NCI-H226 (cell line): ENCODE measurements around the gene PTGES3.

ENCODE experiments used
- DNase-seq: peaks from one replicate; pipeline ENCODE4 v3.0.0-alpha.2; 2015

Gene PTGES3

GRCh38 chr12:56645717-56646446 is 42.2 kb downstream of the PTGES3 start, which contains the start of gene ATP5F1B:
Gene ATP5F1B (minus strand): TSS chr12:56645984. CDS start chr12:56645963, 21 bp downstream.
- DNase-seq, result peak; percentile 100

DNA sequence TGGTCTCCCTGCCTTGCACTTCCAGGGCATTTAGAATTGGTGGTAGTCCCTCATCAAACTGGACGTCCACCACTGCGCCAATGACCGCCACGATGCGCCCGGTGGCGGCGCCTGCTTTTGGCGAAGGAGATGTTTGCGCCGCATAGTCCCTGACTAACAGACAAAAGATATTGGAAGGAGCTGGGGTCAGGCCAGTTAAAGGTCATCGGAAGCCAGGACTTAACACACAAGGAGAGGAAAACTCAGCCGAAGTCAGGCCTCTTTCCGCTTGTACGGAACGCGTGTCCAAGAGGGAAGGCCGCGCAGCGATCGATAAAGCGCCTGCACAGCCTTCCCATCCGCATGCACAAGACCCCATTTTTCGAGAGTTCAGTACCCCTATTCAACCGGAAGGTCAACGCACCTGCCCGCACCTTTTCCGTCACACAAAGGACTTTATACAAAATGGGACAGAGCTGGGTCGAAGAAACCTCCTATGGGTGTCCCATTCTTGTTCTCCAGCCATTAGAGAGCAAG is 42.8 kb downstream of the PTGES3 start:
- DNase-seq, result no peak

- DNase-seq, result no peak
Measured at GRCh38 chr12:56644654-56645053, 43.4 kb downstream of the PTGES3 start.

DNA sequence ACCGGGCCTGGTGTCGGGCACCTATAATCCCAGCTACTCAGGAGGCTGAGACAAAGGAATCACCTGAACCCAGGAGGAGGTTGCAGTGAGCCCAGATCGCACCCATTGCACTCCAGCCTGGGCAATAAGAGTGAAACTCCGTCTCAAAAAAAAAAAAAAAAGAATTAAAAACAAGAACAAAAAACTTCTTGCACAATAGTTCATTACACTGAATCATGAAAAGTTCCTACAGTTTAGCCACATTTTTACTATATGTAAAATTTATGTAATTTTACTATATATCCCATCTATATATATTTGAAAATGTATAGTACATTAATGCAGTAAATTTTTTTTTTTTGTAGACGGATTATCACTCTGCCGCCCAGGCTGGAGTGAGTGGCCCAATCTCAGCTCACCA is 46.9 kb downstream of the PTGES3 start:
- no peak for DNase-seq

DNA sequence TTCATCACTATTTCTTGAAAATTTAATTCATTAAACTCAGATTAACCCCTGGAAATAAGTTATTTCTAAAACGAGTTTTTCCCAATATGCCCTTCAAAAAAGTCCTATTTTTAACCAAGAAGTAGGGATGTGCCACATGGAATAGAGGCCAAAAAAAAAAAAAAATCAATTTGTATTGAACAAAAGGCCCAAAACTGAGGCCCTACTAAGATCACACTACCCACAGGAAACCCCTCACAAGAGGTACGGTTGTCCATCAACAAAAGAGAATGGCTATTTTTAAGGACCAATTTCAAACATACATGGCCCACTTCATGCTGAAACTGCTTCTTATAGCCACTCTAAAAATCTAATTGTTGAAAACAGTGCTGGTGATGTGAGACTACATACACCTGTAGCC is 50.5 kb downstream of the PTGES3 start:
- DNase-seq, result no peak

DNA sequence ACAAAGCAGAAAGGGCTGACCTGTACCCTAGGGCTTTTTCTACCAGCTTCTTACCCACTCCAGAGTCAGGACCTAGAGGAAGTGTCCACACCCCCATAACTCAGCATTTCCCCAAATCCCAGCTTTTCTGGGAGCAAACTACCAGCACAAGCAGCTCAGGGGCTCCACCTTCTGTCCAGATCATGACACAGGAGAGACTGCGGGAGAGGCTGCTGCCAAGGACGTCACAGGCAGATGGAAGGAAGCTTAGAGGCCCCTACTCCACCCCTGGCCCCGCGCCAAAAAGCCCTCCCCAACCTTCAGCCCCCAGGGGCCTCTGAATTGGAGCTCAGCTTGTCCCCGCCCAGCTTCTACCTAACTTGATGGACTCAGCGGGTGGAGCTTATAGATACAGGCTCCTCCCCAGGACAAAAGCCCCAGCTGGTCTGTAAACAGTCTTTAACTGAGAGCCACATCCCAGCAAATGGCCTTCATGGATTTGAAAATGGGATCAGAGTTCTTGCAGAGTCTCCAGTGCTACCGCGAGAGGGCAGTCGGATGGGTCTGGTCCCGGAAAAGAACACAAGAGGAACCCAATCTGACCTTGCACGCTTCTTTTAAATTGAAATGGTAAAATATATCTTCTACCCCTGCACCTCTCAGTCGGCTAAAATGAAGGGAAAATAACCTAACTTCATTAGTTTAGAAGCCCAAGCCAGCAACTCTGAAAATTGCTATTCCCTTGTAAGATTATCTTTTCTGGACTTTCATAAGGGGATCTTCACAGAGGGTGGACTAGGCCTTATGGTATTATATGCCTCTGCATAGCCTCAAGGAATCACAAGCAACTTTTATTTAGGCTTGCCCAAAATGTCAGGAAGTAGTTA is 51.2 kb downstream of the PTGES3 start:
- DNase-seq, result peak; percentile 100

GRCh38 chr12:56635806-56636674 is 52.0 kb downstream of the PTGES3 start:
- DNase-seq, result peak; percentile 91

- DNase-seq, result peak; percentile 98
Measured at GRCh38 chr12:56634837-56635791, 53.0 kb downstream of the PTGES3 start.

DNA sequence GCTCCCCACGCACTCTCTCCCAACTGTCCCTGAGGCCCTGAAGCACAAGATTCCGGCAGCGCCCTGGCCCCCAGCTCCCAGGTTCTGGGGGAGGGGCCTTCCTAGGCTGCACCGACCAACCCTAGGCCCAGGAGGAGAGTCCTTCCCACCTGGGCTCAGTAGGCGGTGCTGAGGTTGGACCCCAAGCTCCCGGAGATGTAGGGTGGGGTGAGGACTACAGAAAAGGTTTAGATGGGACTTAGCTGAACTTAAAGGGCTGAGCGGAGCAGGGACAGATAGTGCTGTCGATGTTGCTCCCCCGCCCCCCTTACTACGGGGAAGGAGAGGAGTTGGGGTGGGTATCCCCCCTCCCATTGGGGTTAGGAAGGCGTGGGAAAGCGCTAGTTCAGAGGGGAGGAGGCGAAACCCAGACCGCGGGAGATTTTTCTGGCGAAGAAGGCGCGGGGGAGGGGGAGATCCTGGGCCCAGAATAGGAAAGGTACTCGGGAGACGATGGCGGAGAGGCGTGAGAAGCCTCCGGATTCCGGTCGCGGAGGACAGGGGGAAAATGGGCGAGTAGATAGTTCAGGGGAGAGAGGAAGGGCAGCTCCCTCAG is 53.7 kb downstream of the PTGES3 start:
- peak; percentile 78 for DNase-seq

GRCh38 chr12:56633468-56634241 is 54.4 kb downstream of the PTGES3 start:
- DNase-seq, result no peak

DNA sequence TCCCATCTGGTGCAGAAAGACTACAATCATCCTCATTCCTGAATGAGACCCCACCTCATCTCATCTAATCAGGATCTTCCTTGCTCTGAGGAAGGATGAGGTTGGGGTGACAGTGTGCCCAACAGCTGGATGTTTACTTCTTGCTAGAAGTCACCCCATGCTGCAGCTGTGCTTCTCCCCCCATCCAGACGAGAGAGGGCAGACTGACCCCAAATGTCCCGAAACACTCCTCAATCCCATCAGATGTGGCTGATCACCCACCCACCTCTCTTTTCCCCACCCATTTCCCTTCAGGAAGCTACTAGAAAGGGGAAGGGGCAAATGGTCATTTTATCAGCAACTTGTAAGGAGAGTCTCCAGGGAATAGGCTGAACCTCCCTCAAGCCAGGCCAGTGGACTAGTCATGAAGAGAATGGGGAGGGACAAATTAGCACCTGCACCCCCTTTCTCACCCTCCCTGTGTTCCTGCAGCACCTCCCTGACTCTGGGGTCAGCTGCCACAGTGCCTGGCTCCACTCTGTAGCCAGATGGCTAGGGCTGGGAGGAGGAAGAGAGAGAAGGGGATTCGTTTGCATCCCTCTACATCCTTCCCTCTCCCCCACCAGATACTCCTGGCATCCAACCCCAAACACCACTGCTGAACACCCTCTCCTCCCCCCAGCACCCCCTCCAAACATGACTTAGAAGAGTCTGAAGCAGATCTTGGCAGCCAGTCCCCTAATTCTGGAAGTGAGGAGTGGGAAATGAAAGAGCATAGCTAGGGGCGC is 55.2 kb downstream of the PTGES3 start:
- no peak for DNase-seq

DNA sequence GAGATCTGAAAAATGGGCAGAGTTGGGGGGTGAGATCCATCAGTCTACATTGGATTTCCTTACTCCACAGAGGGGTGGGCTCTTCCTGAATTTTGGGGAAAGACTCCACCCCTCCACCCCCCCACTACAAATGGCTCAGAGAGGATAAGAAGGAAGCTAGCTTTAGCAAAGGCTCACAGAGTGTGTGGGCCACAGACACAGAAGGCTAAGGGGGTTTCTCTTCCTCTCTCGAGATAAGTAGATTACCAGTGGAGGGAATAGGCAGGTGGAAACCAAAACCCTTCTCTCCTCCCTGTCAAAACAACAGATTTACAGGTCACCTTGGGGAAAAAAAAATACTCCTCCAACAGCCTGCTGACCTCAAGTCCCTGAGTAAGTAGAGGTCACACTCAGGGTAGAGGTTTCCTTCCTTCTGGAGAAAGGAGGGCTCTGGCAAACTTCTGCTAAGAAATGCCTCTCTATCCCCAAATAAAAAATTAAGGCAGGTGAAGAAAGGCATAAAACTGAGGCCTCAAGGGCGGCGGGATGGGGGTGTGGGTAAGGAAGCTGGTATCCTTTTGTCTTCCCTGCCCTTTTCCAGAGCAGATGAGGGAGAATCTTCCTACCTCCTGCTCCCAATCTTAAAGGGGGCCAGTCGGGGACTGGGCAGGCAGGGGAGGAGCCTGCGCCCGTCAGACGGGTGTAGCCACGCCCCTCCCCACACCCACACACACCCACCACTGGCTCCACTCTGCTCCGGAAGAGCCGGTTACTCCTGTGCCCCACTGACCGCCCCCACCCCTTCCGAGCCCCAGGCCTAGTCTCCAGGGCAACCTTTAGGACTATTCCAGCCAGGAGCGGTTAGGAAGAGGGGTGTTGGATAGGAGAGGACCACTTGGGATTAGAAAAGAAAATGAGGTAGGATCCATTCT is 56.0 kb downstream of the PTGES3 start:
- peak; percentile 60 for DNase-seq

- peak; percentile 92 for DNase-seq
Measured at GRCh38 chr12:56630180-56630632, 57.9 kb downstream of the PTGES3 start, which contains the start of gene BAZ2A. Gene BAZ2A (minus strand): TSS chr12:56630326. CDS start chr12:56617530, 12,796 bp downstream.

DNA sequence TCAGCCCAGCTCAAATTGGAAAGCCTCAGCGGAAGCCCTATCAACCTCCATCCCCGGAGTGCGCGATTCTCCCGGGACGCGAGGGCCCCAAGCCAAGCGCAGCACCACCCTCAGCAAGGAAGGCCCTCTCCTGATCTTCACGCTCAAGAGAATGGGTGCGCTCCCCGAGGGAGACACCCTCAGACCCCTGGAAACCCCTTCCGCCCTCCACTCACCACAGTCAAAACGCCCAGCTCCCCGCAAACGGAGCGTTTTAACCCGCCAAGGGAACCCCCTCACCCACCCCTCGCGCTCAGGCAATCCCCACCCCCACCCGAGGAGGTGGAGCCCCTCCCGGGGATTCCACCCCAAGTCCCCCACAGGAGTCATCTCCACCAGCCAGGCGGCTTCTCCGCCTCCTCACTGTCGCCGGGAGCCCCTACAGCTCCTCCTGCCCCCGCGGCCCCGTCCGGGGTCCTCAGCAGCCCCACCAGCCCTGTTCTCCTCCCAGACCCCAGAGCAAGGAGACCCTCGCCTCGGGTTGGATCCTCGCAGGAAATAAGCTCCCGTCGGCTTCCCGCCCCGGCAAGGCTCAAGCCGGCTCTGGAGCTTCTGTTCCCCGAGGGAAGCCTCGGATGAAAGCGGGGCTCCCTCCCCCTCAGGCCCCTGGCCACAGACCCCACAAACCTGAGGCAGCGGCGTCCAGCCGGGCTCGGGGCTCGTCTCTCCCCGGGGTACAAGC is 58.5 kb downstream of the PTGES3 start:
- peak; percentile 35 for DNase-seq

GRCh38 chr12:56628671-56629458 is 59.2 kb downstream of the PTGES3 start:
- DNase-seq, result peak; percentile 49

DNA sequence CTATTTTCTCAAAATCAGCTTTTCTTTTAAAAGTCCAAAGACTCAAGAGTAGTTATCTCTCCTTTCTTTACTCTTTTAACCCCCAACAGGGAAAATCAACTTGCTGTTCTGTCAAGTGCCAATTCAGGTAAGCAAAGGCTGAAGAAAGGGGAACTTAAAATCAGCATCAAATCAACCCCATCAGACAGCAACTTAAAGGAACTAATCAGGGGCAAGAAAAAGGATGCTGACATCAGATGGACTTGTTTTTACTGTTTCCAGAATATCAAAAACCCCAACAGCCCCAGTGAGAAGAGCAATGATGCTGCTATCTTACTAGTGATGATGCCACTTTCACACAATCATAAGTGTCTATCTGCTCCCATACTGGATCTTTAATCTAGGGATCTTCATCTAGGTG is 61.4 kb downstream of the PTGES3 start:
- DNase-seq, result no peak

DNA sequence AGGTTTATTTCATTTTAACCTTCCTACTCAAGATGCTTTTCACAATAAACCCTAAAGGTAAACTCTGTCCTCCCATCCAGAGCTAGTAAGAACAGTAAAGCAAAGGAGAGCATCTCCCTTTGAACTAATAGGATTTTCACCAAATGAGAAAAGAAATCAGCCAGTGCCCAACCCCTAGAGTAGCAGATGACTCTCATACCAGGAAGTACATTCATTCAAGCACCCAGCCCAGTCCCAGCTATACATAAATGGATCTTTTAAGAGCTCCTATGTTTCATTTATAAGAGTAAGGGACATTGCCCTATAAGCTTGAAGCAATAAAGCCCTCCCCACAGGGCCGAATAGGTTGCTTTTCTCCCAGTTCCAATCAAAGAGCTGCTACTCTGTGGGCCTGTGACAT is 65.5 kb downstream of the PTGES3 start:
- DNase-seq, result no peak
